HG02588 (cell line): ENCODE measurements around the gene OPHN1.
"Not testable (repeated sequence)": the region's sequence is repeated elsewhere in the genome, so short reads cannot be mapped to it uniquely, and the experiment has no call there.

Experiments used
- ATAC-seq: cut with Tn5 transposase; IDR thresholded peaks from one replicate; pipeline ENCODE4 v1.9.1; 2021; ENCODE audit warnings: mild to moderate bottlenecking, moderate library complexity; ENCODE audit not compliant: unreplicated experiment

Gene OPHN1

DNA sequence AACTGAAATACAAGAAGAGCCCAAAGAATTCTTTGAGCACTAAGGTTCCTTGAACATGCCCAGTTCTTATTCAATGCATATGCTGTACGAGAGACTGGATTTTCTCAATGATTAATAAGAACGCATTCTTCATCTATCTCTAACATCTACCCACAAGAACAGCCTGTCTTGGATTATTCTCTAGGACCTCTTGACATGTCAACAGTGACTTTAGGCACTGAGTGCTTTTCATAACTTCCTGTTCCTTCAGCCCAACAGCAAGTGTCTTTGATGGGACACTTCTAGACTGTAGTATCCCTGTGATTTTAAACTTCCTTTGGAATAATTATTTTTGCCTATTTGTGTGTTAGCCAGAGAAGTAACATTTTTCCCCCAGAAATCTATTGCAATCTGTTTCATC, 69.3 kb downstream of the OPHN1 start:
- no peak for ATAC-seq

DNA sequence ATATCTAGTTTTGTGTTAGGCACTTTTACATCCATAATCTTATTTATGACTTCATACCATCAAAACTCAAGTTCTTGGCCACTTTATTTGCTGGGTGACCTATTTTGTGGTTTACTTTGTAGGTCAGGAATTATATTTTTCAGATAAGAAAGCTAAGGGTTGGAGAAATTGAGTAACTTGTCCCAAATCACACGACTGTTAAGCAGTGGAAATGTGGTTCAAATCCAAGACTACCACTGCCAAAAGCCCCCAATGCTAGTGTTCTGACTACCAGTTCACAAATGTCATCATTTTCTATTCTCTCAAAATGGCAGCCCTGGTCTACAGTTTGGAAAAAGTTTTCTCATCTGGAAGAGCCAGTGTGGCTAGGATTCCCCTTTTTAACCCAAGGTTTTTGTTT, 74.6 kb downstream of the OPHN1 start:
- ATAC-seq, result no peak

DNA sequence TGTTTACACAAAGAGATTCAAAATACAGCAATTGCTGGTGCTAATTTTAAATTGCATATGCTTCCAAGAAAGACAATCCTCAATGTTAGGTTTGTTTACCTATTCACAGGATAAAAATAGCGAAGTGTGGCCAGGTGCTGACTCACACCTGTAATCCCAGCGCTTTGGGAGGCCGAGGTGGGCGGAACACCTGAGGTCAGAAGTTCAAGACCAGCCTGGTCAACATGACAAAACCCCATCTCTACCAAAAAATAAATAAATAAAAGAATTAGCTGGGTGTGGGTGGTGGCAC, 77.7 kb downstream of the OPHN1 start:
- ATAC-seq, result no peak

DNA sequence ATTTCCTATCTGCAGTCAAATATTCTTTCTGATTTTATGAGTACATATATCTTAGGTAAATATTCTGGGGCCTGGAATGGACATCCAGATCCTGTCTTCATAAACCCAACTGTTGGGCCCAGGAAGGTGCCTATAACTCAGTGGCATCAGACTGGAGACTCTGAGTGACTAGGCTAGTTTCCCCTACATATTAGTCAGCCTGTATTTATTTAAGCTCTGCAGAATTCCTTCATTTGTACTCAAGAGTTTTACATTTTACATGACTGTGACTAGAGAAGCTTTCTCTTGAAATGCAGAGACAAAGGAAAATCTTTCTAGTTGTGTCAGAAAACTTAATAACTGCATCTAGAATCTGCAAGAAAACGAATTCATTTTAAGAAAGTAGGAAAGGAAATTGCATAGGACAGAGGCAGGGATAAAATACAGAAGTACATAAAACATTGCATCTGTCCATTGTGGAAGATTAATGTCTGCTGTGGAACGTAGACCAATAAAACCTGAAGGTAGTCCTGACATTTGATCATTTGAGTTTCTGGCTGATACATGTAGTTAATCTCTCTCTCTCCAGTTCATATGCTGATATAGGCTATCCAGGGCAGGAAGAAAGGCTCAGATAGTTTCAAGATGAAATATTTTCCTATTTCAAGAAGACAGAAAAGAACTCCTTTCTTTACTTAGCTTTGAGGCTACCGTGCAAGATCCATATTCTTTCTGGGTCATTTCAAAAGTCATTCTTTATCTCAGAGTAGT, 78.2 kb downstream of the OPHN1 start:
- no peak for ATAC-seq

DNA sequence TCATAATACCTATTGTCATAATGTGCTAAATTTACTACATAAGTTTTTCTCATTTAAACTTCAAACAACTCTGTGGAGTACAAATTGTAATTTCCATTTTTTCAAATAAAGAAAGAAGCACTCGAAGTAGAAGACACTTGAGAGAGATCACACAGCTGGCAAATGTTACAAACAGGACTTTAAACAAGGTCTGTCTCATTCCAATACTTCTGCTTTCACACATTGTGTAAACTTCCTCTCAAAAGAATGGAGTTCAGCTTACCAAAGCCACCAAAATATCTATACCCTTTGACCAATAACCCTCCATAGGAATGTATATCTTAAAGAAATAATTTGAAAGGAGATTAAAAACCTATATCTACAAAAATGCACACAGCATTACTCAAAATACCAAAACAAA, 88.3 kb downstream of the OPHN1 start:
- no peak for ATAC-seq

DNA sequence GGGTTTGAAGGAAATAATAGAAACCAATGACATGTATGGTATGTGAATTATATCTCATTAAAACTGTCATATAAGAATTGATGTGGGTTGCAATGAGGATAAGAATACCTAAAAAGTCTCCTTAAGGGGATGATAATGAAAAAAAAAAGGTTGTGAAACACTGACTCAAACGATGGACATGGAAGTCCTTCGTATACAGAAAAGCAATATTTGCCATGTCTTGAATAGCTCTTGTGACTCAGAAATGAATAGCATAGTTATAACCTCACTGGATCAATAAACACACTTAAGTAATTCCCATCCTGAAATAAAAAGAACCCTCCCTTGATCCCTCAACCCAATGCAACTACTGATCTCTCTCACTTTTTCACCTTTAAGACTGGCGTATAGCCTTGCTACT, 89.7 kb downstream of the OPHN1 start:
- no peak for ATAC-seq

DNA sequence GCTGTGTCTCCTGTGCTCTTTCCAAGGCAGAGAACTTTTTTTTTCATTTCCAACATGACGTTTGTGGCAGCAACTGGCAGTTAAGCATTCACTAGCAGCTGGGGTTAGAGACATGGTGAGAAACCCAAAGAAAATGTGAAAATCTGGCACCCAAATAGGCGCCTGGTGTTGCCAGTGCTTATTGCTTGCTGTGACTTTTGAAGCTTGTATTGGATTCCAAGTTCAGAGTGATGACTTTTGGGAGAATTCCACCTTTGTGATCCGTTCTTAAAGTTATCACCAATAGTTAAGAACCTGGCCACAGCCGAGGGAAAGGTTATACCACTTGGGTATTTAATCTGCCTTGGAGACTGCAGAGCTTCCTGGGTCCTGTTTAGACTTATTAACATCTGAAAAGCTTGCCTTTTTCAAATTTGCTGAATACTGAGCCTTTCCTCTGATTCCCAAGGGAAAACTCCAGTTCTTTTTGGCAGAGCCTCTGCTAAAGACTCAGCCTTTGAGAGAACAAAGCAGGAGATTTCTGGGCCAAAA, 101.0 kb downstream of the OPHN1 start:
- no peak for ATAC-seq

DNA sequence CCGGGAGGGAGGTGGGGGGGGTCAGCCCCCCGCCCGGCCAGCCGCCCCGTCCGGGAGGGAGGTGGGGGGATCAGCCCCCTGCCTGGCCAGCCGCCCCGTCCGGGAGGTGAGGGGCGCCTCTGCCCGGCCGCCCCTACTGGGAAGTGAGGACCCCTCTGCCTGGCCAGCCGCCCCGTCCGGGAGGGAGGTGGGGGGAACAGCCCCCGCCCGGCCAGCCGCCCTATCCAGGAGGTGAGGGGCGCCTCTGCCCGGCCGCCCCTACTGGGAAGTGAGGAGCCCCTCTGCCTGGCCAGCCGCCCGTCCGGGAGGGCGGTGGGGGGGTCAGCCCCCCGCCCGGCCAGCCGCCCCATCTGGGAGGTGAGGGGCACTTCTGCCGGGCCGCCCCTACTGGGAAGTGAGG, 106.5 kb downstream of the OPHN1 start:
- ATAC-seq, result not testable (repeated sequence)

DNA sequence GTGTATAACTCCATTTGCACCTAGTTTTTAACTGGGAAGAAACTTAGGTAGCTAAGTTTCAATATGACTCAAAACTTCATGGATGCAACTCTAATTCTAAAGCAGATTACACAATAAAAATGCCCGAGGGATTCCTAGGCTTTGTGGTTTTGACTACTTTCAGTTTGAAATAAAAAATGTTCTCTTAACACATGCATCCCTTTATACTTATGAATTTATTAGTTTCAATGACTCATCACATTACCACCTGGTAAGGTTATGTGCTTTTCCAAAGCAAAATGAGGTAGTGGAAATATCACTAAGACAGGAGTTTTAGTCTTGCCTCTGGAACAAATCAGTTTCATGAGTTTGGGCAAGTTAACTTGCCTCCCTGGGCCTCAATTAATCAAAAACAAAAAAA, 125.5 kb downstream of the OPHN1 start:
- ATAC-seq, result no peak

DNA sequence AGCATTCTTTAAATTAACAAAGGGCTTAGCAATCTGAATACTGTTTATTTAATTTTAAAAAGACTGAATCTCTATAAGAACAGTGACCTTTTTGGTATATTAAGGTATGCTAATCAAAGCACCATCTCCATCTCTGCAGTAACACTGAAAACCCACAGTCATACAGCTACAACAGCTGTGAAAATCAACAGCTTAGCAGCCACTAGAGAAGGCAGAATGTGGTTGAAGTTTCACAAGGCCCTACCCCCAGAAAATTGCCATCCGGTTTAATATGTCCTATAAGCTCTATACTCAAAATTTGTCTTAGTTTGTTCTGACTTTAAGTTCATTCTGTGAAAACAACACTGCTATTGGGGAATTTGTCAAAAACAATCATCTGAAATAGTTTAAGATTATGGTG, 128.7 kb downstream of the OPHN1 start:
- no peak for ATAC-seq

DNA sequence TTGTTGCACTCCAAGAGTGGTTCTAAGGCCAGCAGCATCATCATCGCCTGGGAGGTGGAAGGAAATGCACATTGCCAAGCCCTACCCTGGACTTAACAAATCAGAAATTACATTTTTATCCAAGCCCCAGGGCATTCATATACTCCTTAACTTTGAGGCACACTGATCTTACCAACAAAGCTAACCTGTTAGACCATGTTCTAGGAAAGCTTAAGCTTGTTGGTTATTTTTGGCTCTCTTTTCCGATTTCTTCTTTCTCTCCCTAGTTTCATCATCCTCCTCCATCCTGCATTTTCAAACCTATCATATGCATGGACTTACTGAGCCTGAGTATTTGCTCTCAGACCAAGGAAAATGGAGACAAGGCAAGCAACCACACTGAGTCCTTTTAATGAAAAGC, 133.4 kb downstream of the OPHN1 start:
- ATAC-seq, result no peak

DNA sequence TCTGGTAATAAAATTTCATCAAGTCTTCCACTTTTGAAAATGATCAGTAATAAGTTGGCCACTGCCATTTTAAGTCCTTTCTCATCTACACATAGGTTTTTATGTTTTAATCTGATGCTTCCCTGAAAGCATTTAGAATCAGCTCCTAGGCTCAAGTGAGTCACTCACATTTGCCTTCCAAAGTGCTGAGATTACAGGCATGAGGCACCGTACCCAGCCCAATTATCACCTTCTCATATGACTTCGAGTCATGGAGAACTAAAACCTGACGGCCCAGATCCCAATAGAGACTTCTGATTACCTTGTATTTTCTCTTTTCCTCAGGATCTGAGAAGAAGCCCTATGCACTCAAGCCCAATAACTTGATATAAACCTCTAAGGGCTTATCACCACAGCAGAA, 140.8 kb downstream of the OPHN1 start:
- ATAC-seq, result no peak

DNA sequence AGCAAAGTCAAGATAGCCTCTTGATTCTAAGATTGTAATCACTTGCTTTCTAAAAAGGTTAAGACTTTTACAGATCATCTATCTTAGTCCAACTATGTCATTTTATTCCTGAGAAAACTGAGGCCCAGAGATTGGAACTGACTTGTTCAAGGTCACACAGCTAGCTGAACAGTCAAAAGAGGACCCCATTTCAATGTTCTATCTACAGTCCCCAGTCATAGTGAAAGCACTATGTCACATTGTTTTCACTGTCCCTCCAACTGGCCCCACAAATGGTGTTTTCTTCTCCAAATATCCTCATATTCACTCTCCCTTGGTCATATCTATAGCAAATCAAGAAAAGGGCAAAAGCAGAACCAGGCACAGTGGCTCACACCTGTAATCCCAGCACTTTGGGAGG, 145.2 kb downstream of the OPHN1 start:
- no peak for ATAC-seq

DNA sequence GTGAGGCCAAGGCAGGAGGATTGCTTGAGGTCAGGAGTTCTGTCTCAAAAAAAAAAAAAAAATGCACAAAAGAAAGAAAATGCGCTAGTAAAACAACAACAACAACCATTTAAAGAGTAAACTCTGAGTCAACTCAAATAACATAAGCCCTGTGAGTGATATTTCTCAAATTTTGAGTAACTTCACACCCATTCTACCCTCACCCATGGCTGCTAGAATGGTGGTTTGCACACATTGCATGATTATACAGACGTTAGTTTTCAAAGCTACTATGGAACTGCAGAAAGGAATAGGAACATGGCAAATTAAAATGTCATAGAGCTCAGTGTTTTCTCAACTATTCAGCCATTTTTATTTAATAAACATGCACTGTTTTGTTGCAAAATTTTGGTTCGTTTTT, 145.9 kb downstream of the OPHN1 start:
- ATAC-seq, result no peak

DNA sequence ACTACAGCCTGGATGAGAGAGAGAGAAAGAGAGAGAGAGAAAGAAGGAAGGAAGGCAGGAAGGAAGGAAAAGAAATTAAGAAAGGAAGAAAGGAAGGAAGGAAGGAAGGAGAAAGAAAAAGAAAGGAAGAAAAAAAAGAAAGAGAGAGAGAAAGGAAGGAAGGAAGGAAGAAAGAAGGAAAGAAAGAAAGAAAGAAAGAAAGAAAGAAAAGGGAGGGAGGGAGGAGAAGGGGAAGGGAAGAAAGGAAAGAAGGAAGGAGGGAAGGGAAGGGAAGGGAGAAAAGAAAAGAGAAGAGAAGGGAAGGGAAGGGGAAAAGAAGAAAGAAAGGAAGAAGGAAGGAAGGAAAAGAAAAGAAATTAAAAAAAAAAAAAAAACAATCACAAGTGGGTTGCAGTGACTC, 146.3 kb downstream of the OPHN1 start:
- ATAC-seq, result no peak

DNA sequence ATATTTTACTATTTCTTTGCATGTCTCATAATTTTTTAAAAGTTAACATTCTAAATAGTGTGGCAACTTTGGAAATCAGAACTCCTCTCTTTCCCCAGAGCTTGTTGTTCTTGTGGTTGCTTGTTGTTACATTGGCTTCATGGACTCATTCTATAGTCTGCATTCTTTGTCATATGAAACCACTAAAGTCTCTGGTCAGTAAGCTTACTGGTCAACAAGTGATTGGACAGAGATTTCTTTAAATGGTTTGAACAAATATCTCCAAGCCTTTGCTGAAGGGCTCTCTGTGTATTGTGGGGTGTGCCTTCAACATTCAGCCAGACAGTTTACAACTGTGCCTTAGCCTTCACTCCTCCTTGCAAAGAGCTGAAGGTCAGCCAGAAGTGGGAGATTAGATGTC, 147.2 kb downstream of the OPHN1 start:
- ATAC-seq, result no peak

DNA sequence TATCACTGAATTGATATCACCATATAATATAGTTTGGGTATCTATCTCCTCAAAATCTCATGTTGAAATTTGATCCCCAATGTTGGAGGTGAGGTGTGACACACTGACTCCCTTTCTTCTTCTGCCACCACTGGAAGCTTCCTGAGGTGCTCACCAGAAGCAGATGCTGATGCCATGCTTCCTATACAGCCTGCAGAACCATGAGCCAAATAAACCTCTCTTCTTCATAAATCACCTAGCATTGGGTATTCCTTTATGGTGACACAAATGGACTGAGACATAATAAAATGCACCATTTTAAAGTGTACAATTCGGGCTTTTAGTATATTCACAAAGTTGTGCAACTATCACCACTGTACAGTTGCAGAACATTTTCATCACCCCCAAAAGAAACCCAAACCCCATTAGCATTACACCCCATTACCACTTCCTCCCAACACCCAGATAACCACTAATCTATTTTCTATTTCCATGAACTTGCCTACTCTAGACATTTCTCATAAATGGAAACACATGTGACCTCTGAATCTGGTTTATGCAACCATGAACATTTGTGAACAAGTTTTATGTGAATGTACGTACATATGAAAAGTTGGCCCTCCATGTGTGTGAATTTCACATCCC, 148.9 kb downstream of the OPHN1 start:
- no peak for ATAC-seq

DNA sequence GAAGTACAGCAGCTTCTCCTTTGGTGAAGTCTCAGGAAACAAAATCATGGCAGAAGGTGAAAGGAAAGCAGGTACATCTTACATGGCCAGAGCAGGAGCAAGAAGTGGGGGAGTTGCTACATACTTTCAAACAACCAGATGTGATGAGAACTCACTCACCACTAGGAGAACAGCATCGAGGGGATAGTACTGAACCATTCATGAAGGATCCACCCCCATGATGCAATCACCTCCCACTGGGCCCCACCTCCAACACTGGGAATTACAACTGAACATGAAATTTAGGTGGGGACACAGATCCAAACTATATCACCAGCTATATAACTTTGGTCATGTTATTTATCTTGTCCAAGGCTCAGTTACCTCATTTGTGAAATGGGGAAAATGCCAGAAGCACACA, 159.4 kb downstream of the OPHN1 start:
- ATAC-seq, result no peak

DNA sequence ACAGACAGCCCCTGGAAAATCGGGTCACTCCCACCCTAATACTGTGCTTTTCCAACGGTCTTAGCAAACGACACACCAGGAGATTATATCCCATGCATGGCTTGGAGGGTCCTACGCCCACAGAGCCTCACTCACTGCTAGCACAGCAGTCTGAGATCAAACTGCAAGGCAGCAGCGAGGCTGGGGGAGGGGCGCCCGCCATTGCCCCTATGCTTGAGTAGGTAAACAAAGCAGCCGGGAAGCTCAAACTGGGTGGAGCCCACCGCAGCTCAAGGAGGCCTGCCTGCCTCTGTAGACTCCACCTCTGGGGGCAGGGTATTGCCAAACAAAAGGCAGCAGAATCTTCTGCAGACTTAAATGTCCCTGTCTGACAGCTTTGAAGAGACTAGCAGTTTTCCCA, 168.5 kb downstream of the OPHN1 start:
- ATAC-seq, result not testable (repeated sequence)

DNA sequence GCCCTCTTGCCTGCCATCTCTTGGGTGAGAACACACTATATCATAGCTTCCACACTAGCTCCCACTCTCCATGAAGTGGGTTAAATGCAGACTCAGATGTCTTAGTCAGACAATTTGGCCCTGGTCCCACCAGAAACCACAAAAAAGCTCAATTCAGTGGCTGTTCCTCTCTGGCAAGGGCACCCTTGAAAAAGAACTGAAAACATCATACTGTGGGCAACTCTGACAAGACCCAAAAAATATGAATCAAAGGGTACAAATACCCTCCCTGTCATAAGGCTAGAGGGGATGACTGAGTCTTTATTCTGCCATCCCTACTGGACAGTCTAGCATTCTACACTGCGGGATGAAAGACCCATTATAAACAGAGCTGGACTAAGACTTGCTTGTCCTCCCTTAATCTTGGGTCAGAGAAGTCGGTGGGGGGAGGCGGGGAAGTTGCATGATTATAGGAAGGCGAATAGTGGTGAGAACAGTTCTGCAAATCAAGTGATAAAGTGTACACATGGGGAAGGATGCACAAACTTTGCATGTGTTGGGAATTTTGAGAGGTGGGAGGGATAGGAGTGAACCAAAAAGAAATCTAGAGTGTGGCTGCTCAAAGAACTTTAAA, 172.1 kb downstream of the OPHN1 start:
- ATAC-seq, result no peak

DNA sequence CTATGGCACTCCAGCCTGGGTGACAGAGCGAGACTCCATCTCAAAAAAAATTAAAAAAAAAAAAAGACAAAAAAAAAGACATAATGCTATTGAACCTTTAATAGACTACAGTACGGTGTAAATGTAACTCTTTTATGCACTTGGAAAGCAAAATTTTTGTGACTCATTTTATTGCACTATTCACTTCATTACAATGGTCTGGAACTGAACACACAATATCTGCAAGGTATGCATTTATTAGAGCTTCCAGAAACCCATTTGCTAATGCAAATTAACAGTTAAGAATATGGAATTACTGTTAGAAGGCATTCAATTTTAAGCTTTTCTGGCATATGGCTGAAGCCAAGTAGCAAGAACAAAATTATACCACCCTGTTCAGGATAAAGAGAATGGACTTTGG, 176.3 kb downstream of the OPHN1 start:
- ATAC-seq, result no peak
